ENCODE results near the gene MIER3. TPM values are rescaled to one million over a fixed set of nuclear protein-coding genes. Genes with fewer than 3 reads are reported as not detected.

The MIER3 gene
- total and polyA plus RNA-seq, 2 experiments from 2014 or later: 5.3 to 20.0 TPM

DNA sequence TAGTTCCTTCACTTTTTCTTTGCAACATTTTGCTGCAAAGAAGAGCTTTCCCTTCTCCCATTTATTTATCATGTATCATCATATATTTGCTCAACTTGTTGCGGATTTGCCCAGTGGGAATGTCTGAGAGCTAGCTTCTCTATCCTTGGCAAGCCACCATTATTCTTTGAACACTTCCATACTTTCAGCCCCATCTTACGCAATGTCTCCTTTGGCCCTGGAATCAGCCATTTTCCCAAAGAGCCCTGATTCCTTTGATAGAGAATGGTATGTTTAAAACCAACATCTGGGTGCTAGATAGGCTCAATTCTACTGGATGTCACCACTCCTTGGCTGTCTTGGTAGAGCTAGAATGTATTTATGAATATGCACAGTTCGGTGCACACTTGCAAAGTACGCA lies 55.2 kb downstream of the MIER3 start:
- Histone ChIP-seq H4K20me1 (ENCODE audit: insufficient read depth) (no peaks in the 10 kb centered on the region), H3F3A (ENCODE audit: insufficient read depth) (0 out of 2 replicates have a peak, but pooled peaks cover 5% of the 10 kb centered on the region), H3K27ac (no peak overlapping the region), H3K9ac (no peak overlapping the region), H3K27me3 (replicated peaks; ENCODE audit: insufficient read depth) (no peaks in the 10 kb centered on the region), H3K79me2 (ENCODE audit: insufficient read depth) (no peaks in the 10 kb centered on the region), H3K36me3 (ENCODE audit: low read depth) (0 out of 2 replicates have a peak, but pooled peaks cover 7% of the 10 kb centered on the region), H3K9me2 (ENCODE audit: insufficient read depth) (no peaks in the 10 kb centered on the region), H3K4me2 (ENCODE audit: unreplicated experiment) (no peak overlapping the region), H3K4me3 (no peak overlapping the region), H3K4me1 (ENCODE audit: insufficient read depth) (peaks cover 4% of the 10 kb centered on the region; the same call in 1 of the 2 replicates), H2AFZ (no peak overlapping the region), H3K9me3 (ENCODE audit: low read depth) (no peaks in the 10 kb centered on the region)
- no peak for TF ChIP-seq EZH2phosphoT487 (IDR thresholded peaks at IDR 0.05; ENCODE audit: insufficient read depth, low read depth)
- no peak for TF ChIP-seq EZH2 (IDR thresholded peaks at IDR 0.05; ENCODE audit: insufficient read depth, poor library complexity, severe bottlenecking)
- 97% methylated on average over 4 of the region's 4 CpGs for WGBS, 2 experiments (ENCODE audit: low coverage in 1 of 2, low lambda C conversion rate in 2 of 2, missing lambda C conversion rate in 2 of 2)
- DNase-seq: no peak
- in situ Hi-C loops (cut with MboI): no loop called here

- Histone ChIP-seq H3K9ac (no peak overlapping the region), H3K9me2 (ENCODE audit: insufficient read depth) (no peaks in the 10 kb centered on the region), H3K79me2 (ENCODE audit: insufficient read depth) (no peaks in the 10 kb centered on the region), H3K4me2 (ENCODE audit: unreplicated experiment) (no peak overlapping the region), H3K36me3 (ENCODE audit: low read depth) (0 out of 2 replicates have a peak, but pooled peaks cover 7% of the 10 kb centered on the region), H3K4me3 (no peak overlapping the region), H3F3A (ENCODE audit: insufficient read depth) (no peaks in the 10 kb centered on the region), H4K20me1 (ENCODE audit: insufficient read depth) (no peaks in the 10 kb centered on the region), H3K27me3 (replicated peaks; ENCODE audit: insufficient read depth) (no peaks in the 10 kb centered on the region), H3K9me3 (ENCODE audit: low read depth) (no peaks in the 10 kb centered on the region), H3K27ac (no peak overlapping the region), H3K4me1 (ENCODE audit: insufficient read depth) (no peaks in the 10 kb centered on the region), H2AFZ (no peak overlapping the region)
- WGBS, 2 experiments (ENCODE audit: low coverage in 1 of 2, low lambda C conversion rate in 2 of 2, missing lambda C conversion rate in 2 of 2): 96% methylated on average over 5 of the region's 5 CpGs
- in situ Hi-C loops (cut with MboI): no loop called here
- DNase-seq: no peak
- TF ChIP-seq EZH2phosphoT487 (IDR thresholded peaks at IDR 0.05; ENCODE audit: insufficient read depth, low read depth): no peak
- TF ChIP-seq EZH2 (IDR thresholded peaks at IDR 0.05; ENCODE audit: insufficient read depth, poor library complexity, severe bottlenecking): no peak
These were observed 58.5 kb downstream of the MIER3 start for GRCh38 chr5:56893251-56893951.

DNA sequence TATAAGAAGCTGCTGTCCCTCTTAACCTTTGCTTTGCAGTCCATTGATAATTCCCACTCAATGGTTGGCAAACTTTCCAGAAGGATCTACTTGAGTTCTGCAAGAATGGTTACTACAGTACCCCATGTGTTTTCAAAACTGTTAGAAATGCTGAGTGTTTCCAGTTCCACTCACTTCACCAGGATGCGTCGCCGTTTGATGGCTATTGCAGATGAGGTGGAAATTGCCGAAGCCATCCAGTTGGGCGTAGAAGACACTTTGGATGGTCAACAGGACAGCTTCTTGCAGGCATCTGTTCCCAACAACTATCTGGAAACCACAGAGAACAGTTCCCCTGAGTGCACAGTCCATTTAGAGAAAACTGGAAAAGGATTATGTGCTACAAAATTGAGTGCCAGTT lies 70.4 kb downstream of the MIER3 start:
- Histone ChIP-seq H3K4me2 (ENCODE audit: unreplicated experiment) (no peak overlapping the region), H4K20me1 (ENCODE audit: insufficient read depth) (no peaks in the 10 kb centered on the region), H3F3A (ENCODE audit: insufficient read depth) (no peaks in the 10 kb centered on the region), H3K9ac (no peak overlapping the region), H3K9me3 (ENCODE audit: low read depth) (no peaks in the 10 kb centered on the region), H3K36me3 (ENCODE audit: low read depth) (peaks cover 40% of the 10 kb centered on the region), H2AFZ (no peak overlapping the region), H3K27me3 (replicated peaks; ENCODE audit: insufficient read depth) (no peaks in the 10 kb centered on the region), H3K79me2 (ENCODE audit: insufficient read depth) (no peaks in the 10 kb centered on the region), H3K4me3 (no peak overlapping the region), H3K4me1 (ENCODE audit: insufficient read depth) (no peaks in the 10 kb centered on the region), H3K27ac (no peak overlapping the region), H3K9me2 (ENCODE audit: insufficient read depth) (no peaks in the 10 kb centered on the region)
- DNase-seq: no peak
- in situ Hi-C loops (cut with MboI): no loop called here
- WGBS, 2 experiments (ENCODE audit: low coverage in 1 of 2, low lambda C conversion rate in 2 of 2, missing lambda C conversion rate in 2 of 2): 98 to 99% methylated on average over 5 of the region's 5 CpGs
- TF ChIP-seq EZH2phosphoT487 (IDR thresholded peaks at IDR 0.05; ENCODE audit: insufficient read depth, low read depth): no peak

GRCh38 chr5:56876327-56876726 lies 75.6 kb downstream of the MIER3 start:
- H3K36me3 ChIP-seq (ENCODE audit: low read depth): peaks cover 21% of the 10 kb centered on the region; the same call in 1 of the 2 replicates
- H3K27ac ChIP-seq: no peak overlapping the region
- no peaks in the 10 kb centered on the region for H3K9me2 ChIP-seq (ENCODE audit: insufficient read depth)
- no peaks in the 10 kb centered on the region for H3K27me3 ChIP-seq (replicated peaks; ENCODE audit: insufficient read depth)
- no peaks in the 10 kb centered on the region for H3K4me1 ChIP-seq (ENCODE audit: insufficient read depth)
- WGBS, 2 experiments (ENCODE audit: low coverage in 1 of 2, low lambda C conversion rate in 2 of 2, missing lambda C conversion rate in 2 of 2): 57 to 64% methylated on average over 3 of the region's 3 CpGs
- no peaks in the 10 kb centered on the region for H3K9me3 ChIP-seq (ENCODE audit: low read depth)
- in situ Hi-C loops (cut with MboI): no loop called here
- DNase-seq: no peak
- no peak overlapping the region for H3K4me3 ChIP-seq
- TF ChIP-seq EZH2phosphoT487 (IDR thresholded peaks at IDR 0.05; ENCODE audit: insufficient read depth, low read depth) (no peak), EZH2 (IDR thresholded peaks at IDR 0.05; ENCODE audit: insufficient read depth, poor library complexity, severe bottlenecking) (no peak)
- no peak overlapping the region for H2AFZ ChIP-seq
- H4K20me1 ChIP-seq (ENCODE audit: insufficient read depth): no peaks in the 10 kb centered on the region
- no peak overlapping the region for H3K9ac ChIP-seq
- no peaks in the 10 kb centered on the region for H3K79me2 ChIP-seq (ENCODE audit: insufficient read depth)
- H3F3A ChIP-seq (ENCODE audit: insufficient read depth): no peaks in the 10 kb centered on the region
- no peak overlapping the region for H3K4me2 ChIP-seq (ENCODE audit: unreplicated experiment)
